Lower leg skin (tissue), 4 donors: ENCODE results near the gene STX4. TPM values are rescaled to one million over a fixed set of nuclear protein-coding genes. Genes with fewer than 3 reads are reported as not detected.

Experiments used
- DNase-seq, 2 donors: peaks; one replicate each; pipeline ENCODE4 v3.0.0-alpha.2; 2019; ENCODE audit warnings: low spot score in 2 of 2
- H3K4me3 ChIP-seq: fragments of 200-600 bp; sonication (generic); 2 replicates; pipeline ENCODE4 v1.5.1; 2017; ENCODE audit warnings: mild to moderate bottlenecking, low read depth; ENCODE audit not compliant: poor library complexity, severe bottlenecking
- CTCF ChIP-seq, 3 donors: fragments of 450-650 bp; IDR thresholded peaks; one replicate each; pipeline ENCODE4 v1.5.1; 2016; ENCODE audit warnings: antibody characterized with exemption in 3 of 3, mild to moderate bottlenecking in 3 of 3, moderate library complexity in 2 of 3
- POLR2A ChIP-seq, 2 donors: fragments of 450-650 bp; IDR thresholded peaks; one replicate each; pipeline ENCODE4 v1.6.1; 2016 to 2017; ENCODE audit warnings: antibody characterized with exemption in 2 of 2, mild to moderate bottlenecking in 1 of 2, moderate library complexity in 1 of 2
- WGBS, 2 donors: methylation state at CpG; one replicate each; pipeline ENCODE4 v1.1.5; 2018; 5-methylcytosine and 5-hydroxymethylcytosine counted together
- intact Hi-C: fragments of 100-400 bp; cut with DNase I; formaldehyde crosslinking; loops from one replicate; pipeline ENCODE4 v1.15.0; 2023; ENCODE audit warnings: low total_unique reads
- total RNA-seq, 4 donors: library from RNA; depleted of rRNA; stranded (reverse); fragments of >200 nt; gene quantifications; one replicate each; pipeline ENCODE4 v1.1.0, GENCODE V29; 2016

The STX4 gene
- total RNA-seq, 4 donors from 2014 or later, result 38.7 to 53.1 (median 46.4) TPM

DNA sequence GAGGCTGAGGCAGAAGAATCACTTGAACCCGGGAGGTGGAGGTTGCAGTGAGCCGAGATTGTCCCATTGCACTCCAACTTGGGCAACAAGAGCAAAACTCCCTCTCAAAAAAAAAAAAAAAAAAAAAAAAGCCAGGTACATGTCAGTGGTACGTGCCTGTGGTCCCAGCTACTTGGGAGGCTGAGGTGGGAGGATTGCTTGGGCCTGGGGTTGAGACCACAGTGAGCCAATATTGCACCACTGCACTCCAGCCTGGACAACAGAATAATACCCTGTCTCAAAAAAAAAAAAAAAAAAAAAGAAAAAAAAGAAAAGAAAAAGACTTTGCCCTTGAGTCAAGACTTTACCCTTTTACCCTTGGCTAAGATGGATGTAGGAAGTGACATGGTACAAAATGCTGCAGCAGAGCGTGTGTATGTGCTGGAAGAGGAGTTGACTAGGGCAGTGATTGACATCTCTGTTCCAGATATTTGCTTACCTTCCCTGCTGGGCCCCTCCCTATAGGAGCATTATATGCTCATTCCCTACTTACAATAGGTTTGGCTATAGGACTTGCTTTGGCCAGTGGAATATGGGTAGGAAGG, 10.6 kb downstream of the STX4 start:
- TF ChIP-seq POLR2A (IDR thresholded peaks at IDR 0.05) (no peak), CTCF (IDR thresholded peaks at IDR 0.05) (no peak)
- 87 to 95% methylated on average over 4 of the region's 4 CpGs for WGBS, 2 donors
- no peak overlapping the region for H3K4me3 ChIP-seq
- no peak for DNase-seq
- intact Hi-C loops, result no loop called here

DNA sequence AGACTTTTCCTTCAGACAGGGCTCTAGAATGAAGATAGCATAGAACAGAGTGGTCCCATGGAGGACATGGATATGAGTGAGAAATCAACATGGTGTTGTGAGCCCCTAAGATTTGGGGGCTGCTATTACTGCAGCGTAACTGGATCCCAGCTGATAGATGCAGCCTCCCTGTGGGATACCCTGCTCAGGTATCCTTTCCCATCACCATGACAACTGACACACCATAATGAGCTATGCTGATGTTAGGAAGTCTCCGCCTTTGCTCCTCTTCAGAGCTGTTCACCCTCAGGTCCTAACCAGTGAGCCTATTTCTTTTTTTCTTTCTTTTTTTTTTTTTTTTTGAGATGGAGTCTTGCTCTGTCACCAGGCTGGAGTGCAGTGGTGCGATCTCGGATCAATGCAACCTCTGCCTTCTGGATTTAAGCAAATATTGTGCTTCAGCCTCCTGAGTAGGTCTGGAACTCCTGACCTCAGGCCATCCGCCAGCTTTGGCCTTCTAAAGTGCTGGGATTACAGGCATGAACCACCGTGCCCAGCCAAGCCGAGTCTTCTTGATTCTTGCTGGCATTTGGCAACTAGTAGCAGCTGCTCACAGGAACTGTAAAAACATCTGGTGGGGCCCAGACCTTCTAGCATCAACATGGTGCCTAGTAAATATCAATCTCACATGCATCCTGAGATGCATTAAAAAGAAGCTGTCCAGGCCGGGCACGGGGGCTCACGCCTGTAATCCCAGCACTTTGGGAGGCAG, 17.1 kb downstream of the STX4 start:
- WGBS, 2 donors, result 73 to 80% methylated on average over 10 of the region's 10 CpGs
- intact Hi-C loops, result no loop called here
- no peak overlapping the region for H3K4me3 ChIP-seq
- DNase-seq, result no peak
- no peak for TF ChIP-seq CTCF (IDR thresholded peaks at IDR 0.05)
- no peak for TF ChIP-seq POLR2A (IDR thresholded peaks at IDR 0.05)

DNA sequence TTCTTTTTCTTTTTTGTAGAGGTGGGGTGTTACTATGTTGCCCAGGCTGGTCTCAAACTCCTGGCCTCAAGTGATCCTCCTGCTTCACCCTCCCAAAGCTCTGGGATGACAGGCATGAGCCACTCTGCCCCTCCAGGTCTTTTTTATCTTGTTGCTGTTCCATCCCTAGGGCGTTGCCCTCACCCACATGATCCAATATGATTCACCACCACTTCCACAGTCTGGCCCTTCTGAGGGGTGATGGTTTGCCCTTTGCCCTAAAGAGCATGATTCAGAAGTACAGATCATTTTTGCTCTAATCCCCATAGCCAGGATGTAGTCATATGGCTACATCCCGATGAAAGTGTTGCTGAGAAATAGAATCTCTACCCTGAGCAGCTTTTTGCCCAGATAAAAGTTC, 18.8 kb downstream of the STX4 start:
- no peak overlapping the region for H3K4me3 ChIP-seq
- intact Hi-C loops, result no loop called here
- DNase-seq, result peak in 1 of 2 donors; percentile 55
- 13 to 34% methylated on average over 2 of the region's 2 CpGs for WGBS, 2 donors
- TF ChIP-seq POLR2A (IDR thresholded peaks at IDR 0.05) (no peak), CTCF (IDR thresholded peaks at IDR 0.05) (no peak)

GRCh38 chr16:31055613-31056012, 22.3 kb downstream of the STX4 start:
- WGBS, 2 donors, result 80 to 89% methylated on average over 4 of the region's 4 CpGs

GRCh38 chr16:31061126-31061812, 27.9 kb downstream of the STX4 start:
- DNase-seq, result no peak
- no peak for TF ChIP-seq POLR2A (IDR thresholded peaks at IDR 0.05)
- TF ChIP-seq CTCF (IDR thresholded peaks at IDR 0.05), result no peak
- 94 to 96% methylated on average over 33 to 37 of the region's 42 CpGs for WGBS, 2 donors
- H3K4me3 ChIP-seq, result no peak overlapping the region
- intact Hi-C loops, result no loop called here

More at GRCh38 chr16:31055613-31056012, 22.3 kb downstream of the STX4 start:
- DNase-seq, result no peak
- intact Hi-C loops, result no loop called here
- TF ChIP-seq CTCF (IDR thresholded peaks at IDR 0.05) (no peak), POLR2A (IDR thresholded peaks at IDR 0.05) (no peak)
- no peak overlapping the region for H3K4me3 ChIP-seq
